GM23338 (cell line): ENCODE measurements around the gene MPL.

ENCODE experiments used
- JUNB ChIP-seq: IDR thresholded peaks from one replicate; pipeline ENCODE4 v1.6.1; 2016; ENCODE audit warnings: antibody characterized with exemption; ENCODE audit not compliant: unreplicated experiment
- POLR2AphosphoS5 ChIP-seq: IDR thresholded peaks from 2 replicates; pipeline ENCODE4 v1.6.1; 2016; ENCODE audit warnings: antibody characterized with exemption, low read depth
- STAT1 ChIP-seq: IDR thresholded peaks from one replicate; pipeline ENCODE4 v1.6.1; 2016; ENCODE audit warnings: antibody characterized with exemption; ENCODE audit not compliant: unreplicated experiment
- TF ChIP-seq, protein P1 (sequence below), 2 experiments: fragments of 200-600 bp in 1 of 2; sonication (generic) in 1 of 2; conservative IDR thresholded peaks; 2 replicates each; pipeline versions ENCODE4 v1.5.1 to v1.6.1; 2016 to 2017; ENCODE audit warnings: antibody characterized with exemption in 2 of 2, low read depth in 2 of 2, mild to moderate bottlenecking in 2 of 2, moderate library complexity in 1 of 2

- TF ChIP-seq, protein P1, sequence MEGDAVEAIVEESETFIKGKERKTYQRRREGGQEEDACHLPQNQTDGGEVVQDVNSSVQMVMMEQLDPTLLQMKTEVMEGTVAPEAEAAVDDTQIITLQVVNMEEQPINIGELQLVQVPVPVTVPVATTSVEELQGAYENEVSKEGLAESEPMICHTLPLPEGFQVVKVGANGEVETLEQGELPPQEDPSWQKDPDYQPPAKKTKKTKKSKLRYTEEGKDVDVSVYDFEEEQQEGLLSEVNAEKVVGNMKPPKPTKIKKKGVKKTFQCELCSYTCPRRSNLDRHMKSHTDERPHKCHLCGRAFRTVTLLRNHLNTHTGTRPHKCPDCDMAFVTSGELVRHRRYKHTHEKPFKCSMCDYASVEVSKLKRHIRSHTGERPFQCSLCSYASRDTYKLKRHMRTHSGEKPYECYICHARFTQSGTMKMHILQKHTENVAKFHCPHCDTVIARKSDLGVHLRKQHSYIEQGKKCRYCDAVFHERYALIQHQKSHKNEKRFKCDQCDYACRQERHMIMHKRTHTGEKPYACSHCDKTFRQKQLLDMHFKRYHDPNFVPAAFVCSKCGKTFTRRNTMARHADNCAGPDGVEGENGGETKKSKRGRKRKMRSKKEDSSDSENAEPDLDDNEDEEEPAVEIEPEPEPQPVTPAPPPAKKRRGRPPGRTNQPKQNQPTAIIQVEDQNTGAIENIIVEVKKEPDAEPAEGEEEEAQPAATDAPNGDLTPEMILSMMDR (conservative IDR thresholded peaks at IDR 0.05; ENCODE audit: low read depth in 2 of 2) = no peak
- TF ChIP-seq JUNB = no peak
- no peak for TF ChIP-seq POLR2AphosphoS5
- no peak for TF ChIP-seq STAT1
Observed at GRCh38 chr1:43305926-43306687, 31.5 kb upstream of the MPL start.
